SU-DHL-6 (cell line): ENCODE data around the gene ZFR2.

Source experiments
- H2AFZ ChIP-seq: fragments of 200-600 bp; sonication (generic); 2 replicates; pipeline ENCODE4 v1.6.1; 2014; ENCODE audit warnings: low read depth, mild to moderate bottlenecking, moderate library complexity, mixed read lengths, antibody characterized with exemption, low read length; ENCODE audit not compliant: severe bottlenecking
- H3F3A ChIP-seq: fragments of 200-600 bp; shearing (Covaris generic); 2 replicates; pipeline ENCODE4 v1.6.0; 2016; ENCODE audit warnings: antibody characterized with exemption, mild to moderate bottlenecking; ENCODE audit not compliant: insufficient read depth
- H3K27ac ChIP-seq: fragments of 200-600 bp; sonication (generic); 2 replicates; pipeline ENCODE4 v1.5.1; 2016; ENCODE audit warnings: low read depth, mild to moderate bottlenecking, low read length, moderate library complexity, mixed read lengths
- H3K27me3 ChIP-seq: fragments of 200-600 bp; sonication (generic), shearing (Covaris generic); 2 replicates; pipeline ENCODE4 v1.6.0; 2014; ENCODE audit warnings: mild to moderate bottlenecking, low read length
- H3K36me3 ChIP-seq: fragments of 200-600 bp; sonication (generic); 2 replicates; pipeline ENCODE4 v1.6.1; 2014; ENCODE audit warnings: mild to moderate bottlenecking, low read length, mixed read lengths
- H3K4me2 ChIP-seq: fragments of 300-600, 200-600 bp; shearing (Covaris generic), sonication (generic); 2 replicates; pipeline ENCODE4 v1.6.0; 2014; ENCODE audit warnings: low read length, low read depth, mild to moderate bottlenecking; ENCODE audit not compliant: poor library complexity, severe bottlenecking
- H3K4me3 ChIP-seq: fragments of 200-600 bp; sonication (generic); 2 replicates; pipeline ENCODE4 v1.5.1; 2014; ENCODE audit warnings: antibody characterized with exemption, low read length, mild to moderate bottlenecking, mixed read lengths; ENCODE audit not compliant: insufficient read depth, poor library complexity, severe bottlenecking
- H3K79me2 ChIP-seq: fragments of 200-600 bp; sonication (generic); 2 replicates; pipeline ENCODE4 v1.6.1; 2014; ENCODE audit warnings: mild to moderate bottlenecking, low read length, moderate library complexity; ENCODE audit not compliant: insufficient read depth
- H3K9ac ChIP-seq: fragments of 200-600 bp; sonication (generic); 2 replicates; pipeline ENCODE4 v1.7.0; 2014; ENCODE audit warnings: mild to moderate bottlenecking, low read length
- H3K9me2 ChIP-seq: fragments of 200-600 bp; sonication (generic); replicated peaks from 2 replicates; pipeline ENCODE4 v1.6.1; 2014; ENCODE audit warnings: low read length; ENCODE audit not compliant: insufficient read depth
- H3K9me3 ChIP-seq: fragments of 200-600 bp; sonication (generic); 2 replicates; pipeline ENCODE4 v1.6.1; 2014; ENCODE audit warnings: low read length, mixed read lengths; ENCODE audit not compliant: insufficient read depth
- H4K20me1 ChIP-seq: fragments of 200-600 bp; sonication (generic); 2 replicates; pipeline ENCODE4 v1.6.1; 2014; ENCODE audit warnings: low read depth, mild to moderate bottlenecking, antibody characterized with exemption, low read length, moderate library complexity, mixed read lengths
- EZH2phosphoT487 ChIP-seq: fragments of 200-600 bp; sonication (generic), shearing (Covaris generic); conservative IDR thresholded peaks from 2 replicates; pipeline ENCODE4 v1.6.1; 2018; ENCODE audit warnings: mild to moderate bottlenecking, antibody characterized with exemption, low read length, moderate library complexity, mixed read lengths
- TF ChIP-seq, protein P1 (sequence below): fragments of 200-600 bp; sonication (generic); IDR thresholded peaks from one replicate; pipeline ENCODE4 v1.5.1; 2017; ENCODE audit warnings: antibody characterized with exemption, mild to moderate bottlenecking, low read length, moderate library complexity; ENCODE audit not compliant: insufficient read depth, poor library complexity, severe bottlenecking

ZFR2 gene

DNA sequence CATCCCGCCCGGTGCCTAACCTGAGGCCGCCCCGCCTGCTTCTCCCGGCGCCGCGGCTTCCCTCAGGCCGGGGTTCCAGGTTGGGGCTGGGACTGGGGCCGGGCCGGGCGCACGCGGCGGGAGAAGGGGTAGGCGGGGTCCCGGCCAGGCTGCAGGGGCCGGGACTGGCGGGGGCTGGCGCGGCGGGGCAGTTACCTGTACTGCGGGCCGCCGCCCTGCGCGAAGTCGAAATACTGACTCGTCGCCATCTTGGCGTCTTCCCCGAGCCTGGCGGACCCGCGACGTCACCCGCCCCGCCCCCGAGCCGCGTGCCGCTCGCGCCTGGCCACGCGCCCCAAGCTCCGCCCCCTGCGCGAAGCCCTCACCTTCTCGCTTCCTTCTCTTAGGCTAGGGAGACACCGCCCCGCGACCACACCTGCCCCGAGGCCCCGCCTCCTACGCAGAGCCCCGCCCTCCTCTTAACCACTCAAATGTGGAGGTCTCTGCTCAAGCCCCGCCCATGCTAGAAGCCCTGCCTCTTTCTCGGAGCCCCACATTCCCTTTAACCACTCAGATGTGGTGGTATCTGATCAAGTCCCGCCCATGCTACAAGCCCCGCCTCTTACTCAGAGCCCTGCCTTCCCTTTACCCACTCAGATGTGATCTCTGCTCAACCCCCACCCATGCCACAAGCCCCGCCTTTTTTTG is at the start of gene ZFR2:
Gene ZFR2, minus strand, starts transcription at position 269 of the 687 bp plus-strand sequence. Its CDS starts 21 bp downstream, at position 248.
- H3K4me3 ChIP-seq: no peak within 1 kb of the TSS
- no peak for TF ChIP-seq EZH2phosphoT487
- TF ChIP-seq, protein P1, sequence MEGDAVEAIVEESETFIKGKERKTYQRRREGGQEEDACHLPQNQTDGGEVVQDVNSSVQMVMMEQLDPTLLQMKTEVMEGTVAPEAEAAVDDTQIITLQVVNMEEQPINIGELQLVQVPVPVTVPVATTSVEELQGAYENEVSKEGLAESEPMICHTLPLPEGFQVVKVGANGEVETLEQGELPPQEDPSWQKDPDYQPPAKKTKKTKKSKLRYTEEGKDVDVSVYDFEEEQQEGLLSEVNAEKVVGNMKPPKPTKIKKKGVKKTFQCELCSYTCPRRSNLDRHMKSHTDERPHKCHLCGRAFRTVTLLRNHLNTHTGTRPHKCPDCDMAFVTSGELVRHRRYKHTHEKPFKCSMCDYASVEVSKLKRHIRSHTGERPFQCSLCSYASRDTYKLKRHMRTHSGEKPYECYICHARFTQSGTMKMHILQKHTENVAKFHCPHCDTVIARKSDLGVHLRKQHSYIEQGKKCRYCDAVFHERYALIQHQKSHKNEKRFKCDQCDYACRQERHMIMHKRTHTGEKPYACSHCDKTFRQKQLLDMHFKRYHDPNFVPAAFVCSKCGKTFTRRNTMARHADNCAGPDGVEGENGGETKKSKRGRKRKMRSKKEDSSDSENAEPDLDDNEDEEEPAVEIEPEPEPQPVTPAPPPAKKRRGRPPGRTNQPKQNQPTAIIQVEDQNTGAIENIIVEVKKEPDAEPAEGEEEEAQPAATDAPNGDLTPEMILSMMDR: no peak

GRCh38 chr19:3916033-3916432 is 47.2 kb upstream of the ZFR2 start:
- no peaks in the 10 kb centered on the region for H4K20me1 ChIP-seq
- H3K9me3 ChIP-seq: no peaks in the 10 kb centered on the region
- no peak overlapping the region for H2AFZ ChIP-seq
- no peak for TF ChIP-seq EZH2phosphoT487
- TF ChIP-seq, protein P1: no peak
- no peaks in the 10 kb centered on the region for H3K36me3 ChIP-seq
- no peaks in the 10 kb centered on the region for H3K9me2 ChIP-seq
- H3K27me3 ChIP-seq: no peaks in the 10 kb centered on the region
- no peak overlapping the region for H3K27ac ChIP-seq
- no peak overlapping the region for H3K4me3 ChIP-seq
- no peak overlapping the region for H3K9ac ChIP-seq
- H3F3A ChIP-seq: no peaks in the 10 kb centered on the region
- H3K4me2 ChIP-seq: no peak overlapping the region
- H3K79me2 ChIP-seq: no peaks in the 10 kb centered on the region

More for the DNA sequence above, at the start of gene ZFR2:
- Histone ChIP-seq H3K9me2 (no peaks in the 10 kb centered on the region), H3F3A (no peaks in the 10 kb centered on the region), H4K20me1 (no peaks in the 10 kb centered on the region), H3K79me2 (no peaks in the 10 kb centered on the region), H3K27me3 (no peaks in the 10 kb centered on the region), H3K9ac (no peak within 1 kb of the TSS), H3K9me3 (no peaks in the 10 kb centered on the region), H3K36me3 (no peaks in the 10 kb centered on the region), H3K27ac (no peak within 1 kb of the TSS), H2AFZ (no peak within 1 kb of the TSS), H3K4me2 (no peak within 1 kb of the TSS)

DNA sequence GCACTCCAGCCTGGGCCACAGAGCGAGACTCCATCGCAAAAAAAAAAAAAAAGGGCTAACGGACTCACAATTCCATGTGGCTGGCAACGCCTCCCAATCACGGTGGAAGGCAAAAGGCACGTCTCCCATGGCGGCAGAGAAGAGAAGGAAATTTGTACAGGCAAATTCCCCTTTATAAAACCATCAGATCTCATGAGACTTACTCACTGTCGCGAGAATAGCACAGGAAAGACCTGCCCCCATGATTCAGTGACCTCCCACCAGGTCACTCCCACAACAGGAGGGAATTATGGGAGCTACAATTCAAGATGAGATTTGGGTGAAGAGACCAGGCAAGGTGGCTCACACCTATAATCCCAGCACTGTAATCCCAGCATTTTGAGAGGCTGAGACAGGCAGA is 45.4 kb upstream of the ZFR2 start:
- Histone ChIP-seq H3K9me3 (peaks cover 5% of the 10 kb centered on the region; the same call in 1 of the 2 replicates), H3K27ac (no peak overlapping the region), H3K9ac (no peak overlapping the region), H3K4me2 (no peak overlapping the region), H3K27me3 (no peaks in the 10 kb centered on the region), H3K79me2 (no peaks in the 10 kb centered on the region), H3K4me3 (no peak overlapping the region), H3F3A (no peaks in the 10 kb centered on the region), H3K36me3 (no peaks in the 10 kb centered on the region), H4K20me1 (no peaks in the 10 kb centered on the region), H2AFZ (no peak overlapping the region), H3K9me2 (no peaks in the 10 kb centered on the region)
- no peak for TF ChIP-seq EZH2phosphoT487
- TF ChIP-seq, protein P1: no peak
